GM18498 (cell line): ENCODE data around the gene ZNF248.
A peak's percentile ranks its signal among the peaks of the same experiment; 100 is the strongest.
"Not testable (repeated sequence)": the region's sequence is repeated elsewhere in the genome, so short reads cannot be mapped to it uniquely, and the experiment has no call there.

Experiments used
- ATAC-seq: cut with Tn5 transposase; IDR thresholded peaks from one replicate; pipeline ENCODE4 v1.9.1; 2021; ENCODE audit warnings: mild to moderate bottlenecking, moderate library complexity; ENCODE audit not compliant: unreplicated experiment

ZNF248 gene

GRCh38 chr10:37857287-37858211, at the start of gene ZNF248:
TSS of gene ZNF248 (minus strand) at chr10:37857610. CDS start at chr10:37856310, 1,300 bp downstream.
- ATAC-seq = peak; percentile 95

GRCh38 chr10:37906382-37906781, 49.0 kb upstream of the ZNF248 start:
- no peak for ATAC-seq

GRCh38 chr10:37896436-37896835, 39.0 kb upstream of the ZNF248 start:
- ATAC-seq = no peak

- no peak for ATAC-seq
These were observed 38.3 kb upstream of the ZNF248 start for GRCh38 chr10:37895674-37896073.

GRCh38 chr10:37885850-37886249, 28.4 kb upstream of the ZNF248 start:
- ATAC-seq = no peak

- ATAC-seq = no peak
These were observed 15.5 kb upstream of the ZNF248 start for GRCh38 chr10:37872955-37873354.

- ATAC-seq = no peak
These were observed 14.9 kb upstream of the ZNF248 start for GRCh38 chr10:37872283-37872682.

- ATAC-seq = no peak
These were observed 14.3 kb upstream of the ZNF248 start for GRCh38 chr10:37871568-37872251.

- no peak for ATAC-seq
These were observed 13.7 kb upstream of the ZNF248 start for GRCh38 chr10:37871143-37871542.

GRCh38 chr10:37868796-37869195, 11.4 kb upstream of the ZNF248 start:
- ATAC-seq = no peak

- ATAC-seq = peak; percentile 64
These were observed 8.8 kb upstream of the ZNF248 start for GRCh38 chr10:37865957-37866803.

- ATAC-seq = no peak
These were observed 7.9 kb upstream of the ZNF248 start for GRCh38 chr10:37865264-37865663.

GRCh38 chr10:37860494-37861190, 3.2 kb upstream of the ZNF248 start:
- no peak for ATAC-seq

- ATAC-seq = not testable (repeated sequence)
These were observed 1.9 kb upstream of the ZNF248 start for GRCh38 chr10:37859270-37859669.

GRCh38 chr10:37856881-37857286, 526 bp downstream of the ZNF248 start:
- peak; percentile 18 for ATAC-seq

GRCh38 chr10:37855636-37856035, 1.8 kb downstream of the ZNF248 start:
- ATAC-seq = no peak

- ATAC-seq = no peak
These were observed 2.8 kb downstream of the ZNF248 start for GRCh38 chr10:37854626-37855025.

- ATAC-seq = no peak
These were observed 12.8 kb downstream of the ZNF248 start for GRCh38 chr10:37844644-37845043.

GRCh38 chr10:37839243-37839642, 18.2 kb downstream of the ZNF248 start:
- ATAC-seq = no peak

GRCh38 chr10:37831495-37832333, 25.7 kb downstream of the ZNF248 start:
- no peak for ATAC-seq
